DMS53 (cell line): ENCODE data around the gene KCNMA1.

Experiments
- DNase-seq: peaks from one replicate; lab custom pipeline; 2025; lab: John Stamatoyannopoulos, UW

KCNMA1 gene

GRCh38 chr10:77041636-77042258 is 595.9 kb downstream of the KCNMA1 start:
- DNase-seq, result no peak

GRCh38 chr10:77038407-77038806 is 599.2 kb downstream of the KCNMA1 start:
- no peak for DNase-seq

GRCh38 chr10:77037735-77038403 is 599.7 kb downstream of the KCNMA1 start:
- DNase-seq, result peak; percentile 46

- DNase-seq, result peak; percentile 66
Measured at GRCh38 chr10:77036993-77037734, 600.4 kb downstream of the KCNMA1 start.

- no peak for DNase-seq
Measured at GRCh38 chr10:77036276-77036675, 601.3 kb downstream of the KCNMA1 start.

- no peak for DNase-seq
Measured at GRCh38 chr10:77034795-77035194, 602.8 kb downstream of the KCNMA1 start.

GRCh38 chr10:77034240-77034639 is 603.4 kb downstream of the KCNMA1 start:
- no peak for DNase-seq

GRCh38 chr10:77032188-77032570 is 605.4 kb downstream of the KCNMA1 start:
- no peak for DNase-seq

GRCh38 chr10:77031531-77032187 is 605.9 kb downstream of the KCNMA1 start:
- no peak for DNase-seq

- no peak for DNase-seq
Measured at GRCh38 chr10:77030974-77031373, 606.6 kb downstream of the KCNMA1 start.

- no peak for DNase-seq
Measured at GRCh38 chr10:77029777-77030717, 607.6 kb downstream of the KCNMA1 start.

GRCh38 chr10:77028042-77028441 is 609.6 kb downstream of the KCNMA1 start:
- no peak for DNase-seq

- DNase-seq, result no peak
Measured at GRCh38 chr10:77027576-77027975, 610.0 kb downstream of the KCNMA1 start.

GRCh38 chr10:77027141-77027540 is 610.5 kb downstream of the KCNMA1 start:
- DNase-seq, result no peak

GRCh38 chr10:77026148-77026547 is 611.5 kb downstream of the KCNMA1 start:
- DNase-seq, result no peak

- DNase-seq, result no peak
Measured at GRCh38 chr10:77024461-77024860, 613.1 kb downstream of the KCNMA1 start.

GRCh38 chr10:77023396-77023795 is 614.2 kb downstream of the KCNMA1 start:
- DNase-seq, result no peak

GRCh38 chr10:77022671-77023070 is 614.9 kb downstream of the KCNMA1 start:
- no peak for DNase-seq

- DNase-seq, result no peak
Measured at GRCh38 chr10:77021966-77022490, 615.6 kb downstream of the KCNMA1 start.

- no peak for DNase-seq
Measured at GRCh38 chr10:77020426-77021040, 617.1 kb downstream of the KCNMA1 start.

- DNase-seq, result no peak
Measured at GRCh38 chr10:77016855-77017254, 620.8 kb downstream of the KCNMA1 start.
